K562 (cell line): Measurements from ENCODE around the gene ATP1A3. TPM values are rescaled to one million over a fixed set of nuclear protein-coding genes. Genes with fewer than 3 reads are reported as not detected.
A peak's percentile ranks its signal among the peaks of the same experiment; 100 is the strongest.

Source experiments
- ARID2 ChIP-seq: fragments of 450-650 bp; IDR thresholded peaks from 2 replicates; pipeline ENCODE4 v1.6.1; 2017; ENCODE audit warnings: antibody characterized with exemption, mild to moderate bottlenecking
- KDM4B ChIP-seq, 2 experiments: fragments of 450-650 bp in 1 of 2; sonication (generic) in 1 of 2; IDR thresholded peaks; 2 replicates each; pipeline ENCODE4 v1.6.1; 2016 to 2017; ENCODE audit warnings: borderline replicate concordance in 2 of 2, antibody characterized with exemption in 1 of 2, low read depth in 1 of 2, mild to moderate bottlenecking in 1 of 2
- KLF13 ChIP-seq: fragments of 450-650 bp; IDR thresholded peaks from 2 replicates; pipeline ENCODE4 v1.6.1; 2016; ENCODE audit warnings: missing genetic modification characterization, low read depth, mild to moderate bottlenecking, missing compliant biosample characterization, moderate library complexity, borderline replicate concordance
- MTA1 ChIP-seq: fragments of 450-650 bp; IDR thresholded peaks from 2 replicates; pipeline ENCODE4 v1.6.1; 2017; ENCODE audit warnings: borderline replicate concordance
- MTA3 ChIP-seq: fragments of 450-650 bp; formaldehyde crosslinking; IDR thresholded peaks from 2 replicates; pipeline ENCODE4 v1.6.1; 2017; ENCODE audit warnings: mild to moderate bottlenecking, borderline replicate concordance
- NBN ChIP-seq: fragments of 450-650 bp; IDR thresholded peaks from 2 replicates; pipeline ENCODE4 v1.6.1; 2016; ENCODE audit warnings: low read depth, mild to moderate bottlenecking
- NELFE ChIP-seq: IDR thresholded peaks from 2 replicates; pipeline ENCODE4 v1.6.1; 2011; ENCODE audit warnings: mild to moderate bottlenecking; ENCODE audit not compliant: insufficient read depth, insufficient read length
- PHF21A ChIP-seq: fragments of 450-650 bp; IDR thresholded peaks from 2 replicates; pipeline ENCODE4 v1.6.1; 2017; ENCODE audit warnings: low read depth, borderline replicate concordance
- POLR3G ChIP-seq: IDR thresholded peaks from 2 replicates; pipeline ENCODE4 v1.6.1; 2011; ENCODE audit not compliant: insufficient read length, insufficient replicate concordance; ENCODE audit errors: extremely low read depth
- RCOR1 ChIP-seq, 2 experiments: IDR thresholded peaks; 2 replicates each; pipeline ENCODE4 v1.6.1; 2012; ENCODE audit warnings: low read depth in 2 of 2, low read length in 2 of 2, borderline replicate concordance in 1 of 2, improper control_type of control experiment in 1 of 2
- SIRT6 ChIP-seq: IDR thresholded peaks from one replicate; pipeline ENCODE4 v1.6.1; 2012; ENCODE audit warnings: low read depth, mild to moderate bottlenecking, control low read depth, inconsistent platforms, low read length, moderate library complexity
- SMC3 ChIP-seq: conservative IDR thresholded peaks from 2 replicates; pipeline ENCODE4 v1.6.1; 2011; ENCODE audit warnings: low read depth, low read length, improper control_type of control experiment; ENCODE audit not compliant: insufficient read depth
- SNRNP70 ChIP-seq: fragments of 200-400 bp; formaldehyde crosslinking; optimal IDR thresholded peaks from 2 replicates; pipeline ENCODE3; 2017; ENCODE audit warnings: low read depth, low read length
- STAG1 ChIP-seq: sonication (generic); formaldehyde crosslinking; IDR thresholded peaks from 2 replicates; pipeline ENCODE4 v1.5.0; 2020; ENCODE audit warnings: missing genetic modification reagents, borderline replicate concordance
- ZNF253 ChIP-seq: fragments of 250-450 bp; sonication (Bioruptor Pico); conservative IDR thresholded peaks from 2 replicates; pipeline ENCODE4 v1.6.1; 2021; ENCODE audit warnings: mild to moderate bottlenecking
- polyA plus RNA-seq, 8 experiments: library from polyadenylated mRNA; depleted of rRNA in 4 of 8; stranded (reverse) in 5 of 8; unstranded in 3 of 8; fragments of >200 nt; fragmentation: Nextera tagmentation in 2 of 8; fragmentation: Illumina TruSeq in 1 of 8; extraction: Ambion mirVana in 2 of 8; extraction: Trizol in 1 of 8; gene quantifications; 2 replicates each; pipeline versions ENCODE4 v1.2.1 to v1.2.3, GENCODE V29; 2011 to 2014; ENCODE audit warnings: inconsistent platforms in 1 of 8, missing spikeins in 1 of 8
- total RNA-seq, 7 experiments: library from RNA; depleted of rRNA in 6 of 7; stranded (reverse); fragments of >200 nt in 6 of 7; fragmentation: Illumina TruSeq in 2 of 7; extraction: Trizol in 2 of 7; gene quantifications; 2 replicates each; pipeline versions ENCODE4 v1.2.1 to v1.2.3, GENCODE V29; 2011 to 2021; ENCODE audit warnings: low replicate concordance in 1 of 7
- TF ChIP-seq, protein P1 (sequence below): fragments of 450-650 bp; conservative IDR thresholded peaks from 2 replicates; pipeline ENCODE4 v1.6.1; 2016; ENCODE audit warnings: missing genetic modification characterization, low read depth, mild to moderate bottlenecking, missing compliant biosample characterization, moderate library complexity
- TF ChIP-seq, protein P2 (sequence below), 2 experiments: fragments of 450-650 bp in 1 of 2; sonication (generic) in 1 of 2; formaldehyde crosslinking; conservative IDR thresholded peaks; 2 replicates each; pipeline versions ENCODE4 v1.4.0 to v1.8.1; 2020 to 2022; ENCODE audit warnings: mild to moderate bottlenecking in 1 of 2, missing genetic modification reagents in 1 of 2
- TF ChIP-seq, protein P3 (sequence below): fragments of 450-650 bp; IDR thresholded peaks from 2 replicates; pipeline ENCODE4 v1.7.0; 2016; ENCODE audit warnings: borderline replicate concordance
- TF ChIP-seq, protein P4 (sequence below): fragments of 450-650 bp; IDR thresholded peaks from 2 replicates; pipeline ENCODE4 v1.7.1; 2018; ENCODE audit warnings: mild to moderate bottlenecking, low read depth; ENCODE audit not compliant: partially characterized antibody
- TF ChIP-seq, protein P5 (sequence below), 2 experiments: fragments of 450-650 bp; IDR thresholded peaks; 2 replicates each; pipeline ENCODE4 v1.6.1; 2016

Gene ATP1A3
- total and polyA plus RNA-seq, 9 of the 15 experiments (the other 6 are each of a cell fraction or from before 2014, with no cell fraction given): 0.03 to 1.0 (median 0.17) TPM; not detected in 3

DNA sequence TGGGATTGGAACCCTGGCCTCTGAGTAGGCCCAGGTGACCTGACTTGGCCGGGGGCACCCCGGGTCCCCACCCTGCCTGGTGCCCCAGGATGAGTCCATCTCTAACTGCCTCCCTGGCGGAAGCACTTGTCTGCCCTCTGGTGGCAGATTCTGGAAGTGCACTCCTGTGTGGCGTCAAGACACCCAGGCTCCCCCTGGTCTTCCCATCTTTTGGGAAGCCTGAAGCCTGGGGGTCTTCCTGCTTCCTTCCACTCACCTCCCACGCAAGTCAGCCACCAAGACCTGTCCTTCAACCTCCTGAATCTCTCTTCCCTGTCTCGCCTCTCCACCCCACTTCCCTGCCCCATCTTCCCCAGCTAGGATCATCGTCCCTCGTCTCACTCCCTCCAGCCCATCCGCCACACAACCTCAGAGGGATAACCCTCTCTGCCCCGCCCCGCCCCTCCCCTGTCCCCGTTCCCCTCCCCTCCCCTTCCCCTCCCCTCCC is 42.3 kb downstream of the ATP1A3 start (continued):
- TF ChIP-seq, protein P1, sequence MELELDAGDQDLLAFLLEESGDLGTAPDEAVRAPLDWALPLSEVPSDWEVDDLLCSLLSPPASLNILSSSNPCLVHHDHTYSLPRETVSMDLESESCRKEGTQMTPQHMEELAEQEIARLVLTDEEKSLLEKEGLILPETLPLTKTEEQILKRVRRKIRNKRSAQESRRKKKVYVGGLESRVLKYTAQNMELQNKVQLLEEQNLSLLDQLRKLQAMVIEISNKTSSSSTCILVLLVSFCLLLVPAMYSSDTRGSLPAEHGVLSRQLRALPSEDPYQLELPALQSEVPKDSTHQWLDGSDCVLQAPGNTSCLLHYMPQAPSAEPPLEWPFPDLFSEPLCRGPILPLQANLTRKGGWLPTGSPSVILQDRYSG (tag): no peak
- TF ChIP-seq MTA1: no peak
- TF ChIP-seq PHF21A: no peak
- TF ChIP-seq, protein P2, sequence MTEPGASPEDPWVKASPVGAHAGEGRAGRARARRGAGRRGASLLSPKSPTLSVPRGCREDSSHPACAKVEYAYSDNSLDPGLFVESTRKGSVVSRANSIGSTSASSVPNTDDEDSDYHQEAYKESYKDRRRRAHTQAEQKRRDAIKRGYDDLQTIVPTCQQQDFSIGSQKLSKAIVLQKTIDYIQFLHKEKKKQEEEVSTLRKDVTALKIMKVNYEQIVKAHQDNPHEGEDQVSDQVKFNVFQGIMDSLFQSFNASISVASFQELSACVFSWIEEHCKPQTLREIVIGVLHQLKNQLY (CRISPR knock-in tag; conservative IDR thresholded peaks at IDR 0.05): no peak
- TF ChIP-seq STAG1 (CRISPR knock-in tag): peak; percentile 69; the same call in 1 of the 2 replicates
- no peak for TF ChIP-seq SIRT6
- peak; percentile 85 for TF ChIP-seq SMC3
- TF ChIP-seq, protein P3, sequence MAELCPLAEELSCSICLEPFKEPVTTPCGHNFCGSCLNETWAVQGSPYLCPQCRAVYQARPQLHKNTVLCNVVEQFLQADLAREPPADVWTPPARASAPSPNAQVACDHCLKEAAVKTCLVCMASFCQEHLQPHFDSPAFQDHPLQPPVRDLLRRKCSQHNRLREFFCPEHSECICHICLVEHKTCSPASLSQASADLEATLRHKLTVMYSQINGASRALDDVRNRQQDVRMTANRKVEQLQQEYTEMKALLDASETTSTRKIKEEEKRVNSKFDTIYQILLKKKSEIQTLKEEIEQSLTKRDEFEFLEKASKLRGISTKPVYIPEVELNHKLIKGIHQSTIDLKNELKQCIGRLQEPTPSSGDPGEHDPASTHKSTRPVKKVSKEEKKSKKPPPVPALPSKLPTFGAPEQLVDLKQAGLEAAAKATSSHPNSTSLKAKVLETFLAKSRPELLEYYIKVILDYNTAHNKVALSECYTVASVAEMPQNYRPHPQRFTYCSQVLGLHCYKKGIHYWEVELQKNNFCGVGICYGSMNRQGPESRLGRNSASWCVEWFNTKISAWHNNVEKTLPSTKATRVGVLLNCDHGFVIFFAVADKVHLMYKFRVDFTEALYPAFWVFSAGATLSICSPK: no peak
- no peak for TF ChIP-seq KDM4B (IDR thresholded peaks at IDR 0.05; ENCODE audit: borderline replicate concordance in 2 of 2, low read depth in 1 of 2)
- TF ChIP-seq, protein P4, sequence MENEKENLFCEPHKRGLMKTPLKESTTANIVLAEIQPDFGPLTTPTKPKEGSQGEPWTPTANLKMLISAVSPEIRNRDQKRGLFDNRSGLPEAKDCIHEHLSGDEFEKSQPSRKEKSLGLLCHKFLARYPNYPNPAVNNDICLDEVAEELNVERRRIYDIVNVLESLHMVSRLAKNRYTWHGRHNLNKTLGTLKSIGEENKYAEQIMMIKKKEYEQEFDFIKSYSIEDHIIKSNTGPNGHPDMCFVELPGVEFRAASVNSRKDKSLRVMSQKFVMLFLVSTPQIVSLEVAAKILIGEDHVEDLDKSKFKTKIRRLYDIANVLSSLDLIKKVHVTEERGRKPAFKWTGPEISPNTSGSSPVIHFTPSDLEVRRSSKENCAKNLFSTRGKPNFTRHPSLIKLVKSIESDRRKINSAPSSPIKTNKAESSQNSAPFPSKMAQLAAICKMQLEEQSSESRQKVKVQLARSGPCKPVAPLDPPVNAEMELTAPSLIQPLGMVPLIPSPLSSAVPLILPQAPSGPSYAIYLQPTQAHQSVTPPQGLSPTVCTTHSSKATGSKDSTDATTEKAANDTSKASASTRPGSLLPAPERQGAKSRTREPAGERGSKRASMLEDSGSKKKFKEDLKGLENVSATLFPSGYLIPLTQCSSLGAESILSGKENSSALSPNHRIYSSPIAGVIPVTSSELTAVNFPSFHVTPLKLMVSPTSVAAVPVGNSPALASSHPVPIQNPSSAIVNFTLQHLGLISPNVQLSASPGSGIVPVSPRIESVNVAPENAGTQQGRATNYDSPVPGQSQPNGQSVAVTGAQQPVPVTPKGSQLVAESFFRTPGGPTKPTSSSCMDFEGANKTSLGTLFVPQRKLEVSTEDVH: no peak
- TF ChIP-seq, protein P5, sequence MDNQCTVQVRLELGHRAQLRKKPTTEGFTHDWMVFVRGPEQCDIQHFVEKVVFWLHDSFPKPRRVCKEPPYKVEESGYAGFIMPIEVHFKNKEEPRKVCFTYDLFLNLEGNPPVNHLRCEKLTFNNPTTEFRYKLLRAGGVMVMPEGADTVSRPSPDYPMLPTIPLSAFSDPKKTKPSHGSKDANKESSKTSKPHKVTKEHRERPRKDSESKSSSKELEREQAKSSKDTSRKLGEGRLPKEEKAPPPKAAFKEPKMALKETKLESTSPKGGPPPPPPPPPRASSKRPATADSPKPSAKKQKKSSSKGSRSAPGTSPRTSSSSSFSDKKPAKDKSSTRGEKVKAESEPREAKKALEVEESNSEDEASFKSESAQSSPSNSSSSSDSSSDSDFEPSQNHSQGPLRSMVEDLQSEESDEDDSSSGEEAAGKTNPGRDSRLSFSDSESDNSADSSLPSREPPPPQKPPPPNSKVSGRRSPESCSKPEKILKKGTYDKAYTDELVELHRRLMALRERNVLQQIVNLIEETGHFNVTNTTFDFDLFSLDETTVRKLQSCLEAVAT (IDR thresholded peaks at IDR 0.05): peak in 1 of 2 experiments; percentile 46; a peak in 1 of 4 replicates
- TF ChIP-seq KLF13: no peak
- peak; percentile 74 for TF ChIP-seq ARID2
- no peak for TF ChIP-seq SNRNP70
- TF ChIP-seq ZNF253 (CRISPR knock-in tag): no peak
- TF ChIP-seq POLR3G: no peak
- peak in 1 of 2 experiments; percentile 59; a peak in 1 of 4 replicates for TF ChIP-seq RCOR1 (IDR thresholded peaks at IDR 0.05; ENCODE audit: borderline replicate concordance in 1 of 2, low read depth in 2 of 2, low read length in 2 of 2)
- peak; percentile 41; the same call in 1 of the 2 replicates for TF ChIP-seq MTA3
- TF ChIP-seq NBN: 0 out of 2 replicates have a peak, but pooled peaks have one; percentile 57
- TF ChIP-seq NELFE: no peak
